Measurements from ENCODE around the gene CLSTN2.

CLSTN2 gene

GRCh38 chr3:139941580-139941979, 6.6 kb downstream of the CLSTN2 start:
- DNase-seq (ENCODE audit: low read depth in 2 of 2): no peak

- DNase-seq (ENCODE audit: low read depth in 2 of 2): no peak
Measured at GRCh38 chr3:139944256-139944910, 9.4 kb downstream of the CLSTN2 start.

GRCh38 chr3:139945386-139945785, 10.4 kb downstream of the CLSTN2 start:
- no peak for DNase-seq (ENCODE audit: low read depth in 2 of 2)

- no peak for DNase-seq (ENCODE audit: low read depth in 2 of 2)
Measured at GRCh38 chr3:139945942-139946341, 11.0 kb downstream of the CLSTN2 start.

- no peak for DNase-seq (ENCODE audit: low read depth in 2 of 2)
Measured at GRCh38 chr3:139948467-139948866, 13.5 kb downstream of the CLSTN2 start.

- DNase-seq (ENCODE audit: low read depth in 2 of 2): no peak
Measured at GRCh38 chr3:139948898-139949297, 13.9 kb downstream of the CLSTN2 start.

GRCh38 chr3:139953131-139953910, 18.3 kb downstream of the CLSTN2 start:
- DNase-seq (ENCODE audit: low read depth in 2 of 2): no peak

GRCh38 chr3:139954146-139954860, 19.3 kb downstream of the CLSTN2 start:
- DNase-seq (ENCODE audit: low read depth in 2 of 2): no peak

GRCh38 chr3:139957844-139958243, 22.9 kb downstream of the CLSTN2 start:
- no peak for DNase-seq (ENCODE audit: low read depth in 2 of 2)

GRCh38 chr3:139969386-139969785, 34.4 kb downstream of the CLSTN2 start:
- DNase-seq (ENCODE audit: low read depth in 2 of 2): no peak

GRCh38 chr3:139970526-139970925, 35.5 kb downstream of the CLSTN2 start:
- no peak for DNase-seq (ENCODE audit: low read depth in 2 of 2)

GRCh38 chr3:139974809-139975425, 39.9 kb downstream of the CLSTN2 start:
- no peak for DNase-seq (ENCODE audit: low read depth in 2 of 2)

GRCh38 chr3:139975594-139976365, 40.8 kb downstream of the CLSTN2 start:
- no peak for DNase-seq (ENCODE audit: low read depth in 2 of 2)

GRCh38 chr3:139978966-139979365, 44.0 kb downstream of the CLSTN2 start:
- DNase-seq (ENCODE audit: low read depth in 2 of 2): no peak

- DNase-seq (ENCODE audit: low read depth in 2 of 2): no peak
Measured at GRCh38 chr3:139979991-139980390, 45.0 kb downstream of the CLSTN2 start.

- DNase-seq (ENCODE audit: low read depth in 2 of 2): no peak
Measured at GRCh38 chr3:139982404-139982803, 47.4 kb downstream of the CLSTN2 start.

GRCh38 chr3:139985576-139985975, 50.6 kb downstream of the CLSTN2 start:
- DNase-seq (ENCODE audit: low read depth in 2 of 2): no peak

- DNase-seq (ENCODE audit: low read depth in 2 of 2): no peak
Measured at GRCh38 chr3:139987908-139988307, 52.9 kb downstream of the CLSTN2 start.

GRCh38 chr3:139988472-139989156, 53.6 kb downstream of the CLSTN2 start:
- DNase-seq (ENCODE audit: low read depth in 2 of 2): no peak

- no peak for DNase-seq (ENCODE audit: low read depth in 2 of 2)
Measured at GRCh38 chr3:139994891-139995290, 59.9 kb downstream of the CLSTN2 start.

GRCh38 chr3:140004271-140004670, 69.3 kb downstream of the CLSTN2 start:
- no peak for DNase-seq (ENCODE audit: low read depth in 2 of 2)

All from stimulated activated CD8-positive, alpha-beta memory T cell treated with anti-CD3 and anti-CD28 coated beads, Interleukin-7, amount 100 ng/mL, for 4 hours (primary cell).